ENCODE data around the gene PUS1. TPM values are rescaled to one million over a fixed set of nuclear protein-coding genes. Genes with fewer than 3 reads are reported as not detected.
A peak's percentile ranks its signal among the peaks of the same experiment; 100 is the strongest.

The PUS1 gene
- total and polyA plus RNA-seq, 9 of the 15 experiments (the other 6 are each of a cell fraction or from before 2014, with no cell fraction given) = 1.9 to 90.8 (median 30.0) TPM

GRCh38 chr12:131949431-131950181, 20.5 kb downstream of the PUS1 start, which contains the start of gene EP400 (continued):
- TF ChIP-seq ZBTB5 (IDR thresholded peaks at IDR 0.05) = no peak
- TF ChIP-seq KAT7 (CRISPR knock-in tag; IDR thresholded peaks at IDR 0.05; ENCODE audit: borderline replicate concordance) = peak; percentile 82; the same call in 1 of the 2 replicates
- no peak for TF ChIP-seq HMG20B (CRISPR knock-in tag; IDR thresholded peaks at IDR 0.05)
- peak in 1 of 2 experiments; percentile 28; a peak in 1 of 4 replicates for TF ChIP-seq TBL1XR1 (IDR thresholded peaks at IDR 0.05; ENCODE audit: low read length in 2 of 2)
- TF ChIP-seq DMBX1 (CRISPR knock-in tag; IDR thresholded peaks at IDR 0.05; ENCODE audit: borderline replicate concordance) = no peak
- no peak for TF ChIP-seq POLR3G (IDR thresholded peaks at IDR 0.05; ENCODE audit: extremely low read depth, insufficient read length, insufficient replicate concordance)
- no peak for TF ChIP-seq KAT2B (IDR thresholded peaks at IDR 0.05; ENCODE audit: low read depth, low read length)
- TF ChIP-seq MEIS2 (IDR thresholded peaks at IDR 0.05; ENCODE audit: partially characterized antibody) = no peak
- TF ChIP-seq RBM17 (IDR thresholded peaks at IDR 0.05; ENCODE audit: borderline replicate concordance, low read depth, low read length) = no peak
- no peak; the same call in 1 of the 2 replicates for TF ChIP-seq PKNOX1 (IDR thresholded peaks at IDR 0.05)
- no peak for TF ChIP-seq ZNF740 (CRISPR knock-in tag; IDR thresholded peaks at IDR 0.05)
- TF ChIP-seq ZNF740 (tag; IDR thresholded peaks at IDR 0.05) = no peak
- TF ChIP-seq, protein P1, sequence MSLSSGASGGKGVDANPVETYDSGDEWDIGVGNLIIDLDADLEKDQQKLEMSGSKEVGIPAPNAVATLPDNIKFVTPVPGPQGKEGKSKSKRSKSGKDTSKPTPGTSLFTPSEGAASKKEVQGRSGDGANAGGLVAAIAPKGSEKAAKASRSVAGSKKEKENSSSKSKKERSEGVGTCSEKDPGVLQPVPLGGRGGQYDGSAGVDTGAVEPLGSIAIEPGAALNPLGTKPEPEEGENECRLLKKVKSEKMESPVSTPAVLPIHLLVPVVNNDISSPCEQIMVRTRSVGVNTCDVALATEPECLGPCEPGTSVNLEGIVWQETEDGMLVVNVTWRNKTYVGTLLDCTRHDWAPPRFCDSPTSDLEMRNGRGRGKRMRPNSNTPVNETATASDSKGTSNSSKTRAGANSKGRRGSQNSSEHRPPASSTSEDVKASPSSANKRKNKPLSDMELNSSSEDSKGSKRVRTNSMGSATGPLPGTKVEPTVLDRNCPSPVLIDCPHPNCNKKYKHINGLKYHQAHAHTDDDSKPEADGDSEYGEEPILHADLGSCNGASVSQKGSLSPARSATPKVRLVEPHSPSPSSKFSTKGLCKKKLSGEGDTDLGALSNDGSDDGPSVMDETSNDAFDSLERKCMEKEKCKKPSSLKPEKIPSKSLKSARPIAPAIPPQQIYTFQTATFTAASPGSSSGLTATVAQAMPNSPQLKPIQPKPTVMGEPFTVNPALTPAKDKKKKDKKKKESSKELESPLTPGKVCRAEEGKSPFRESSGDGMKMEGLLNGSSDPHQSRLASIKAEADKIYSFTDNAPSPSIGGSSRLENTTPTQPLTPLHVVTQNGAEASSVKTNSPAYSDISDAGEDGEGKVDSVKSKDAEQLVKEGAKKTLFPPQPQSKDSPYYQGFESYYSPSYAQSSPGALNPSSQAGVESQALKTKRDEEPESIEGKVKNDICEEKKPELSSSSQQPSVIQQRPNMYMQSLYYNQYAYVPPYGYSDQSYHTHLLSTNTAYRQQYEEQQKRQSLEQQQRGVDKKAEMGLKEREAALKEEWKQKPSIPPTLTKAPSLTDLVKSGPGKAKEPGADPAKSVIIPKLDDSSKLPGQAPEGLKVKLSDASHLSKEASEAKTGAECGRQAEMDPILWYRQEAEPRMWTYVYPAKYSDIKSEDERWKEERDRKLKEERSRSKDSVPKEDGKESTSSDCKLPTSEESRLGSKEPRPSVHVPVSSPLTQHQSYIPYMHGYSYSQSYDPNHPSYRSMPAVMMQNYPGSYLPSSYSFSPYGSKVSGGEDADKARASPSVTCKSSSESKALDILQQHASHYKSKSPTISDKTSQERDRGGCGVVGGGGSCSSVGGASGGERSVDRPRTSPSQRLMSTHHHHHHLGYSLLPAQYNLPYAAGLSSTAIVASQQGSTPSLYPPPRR (CRISPR knock-in tag; IDR thresholded peaks at IDR 0.05; ENCODE audit: borderline replicate concordance) = no peak
- TF ChIP-seq KLF6 (CRISPR knock-in tag; IDR thresholded peaks at IDR 0.05; ENCODE audit: borderline replicate concordance) = no peak
- TF ChIP-seq RAD51 (IDR thresholded peaks at IDR 0.05; ENCODE audit: borderline replicate concordance, low read depth) = no peak
- TF ChIP-seq ZNF75A (CRISPR knock-in tag; IDR thresholded peaks at IDR 0.05) = no peak
- no peak for TF ChIP-seq MCM5 (IDR thresholded peaks at IDR 0.05; ENCODE audit: low read depth)
